HPDE6-E6E7 (cell line): ENCODE measurements around the gene ANGPTL4.
"Not testable (repeated sequence)": the region's sequence is repeated elsewhere in the genome, so short reads cannot be mapped to it uniquely, and the experiment has no call there.

Source experiments
- DNase-seq: peaks from one replicate; pipeline ENCODE4 v3.0.0; 2011; ENCODE audit warnings: missing footprints; ENCODE audit errors: extremely low spot score

Gene ANGPTL4

GRCh38 chr19:8361921-8362793 is 1.8 kb upstream of the ANGPTL4 start:
- DNase-seq: peak; percentile 95

DNA sequence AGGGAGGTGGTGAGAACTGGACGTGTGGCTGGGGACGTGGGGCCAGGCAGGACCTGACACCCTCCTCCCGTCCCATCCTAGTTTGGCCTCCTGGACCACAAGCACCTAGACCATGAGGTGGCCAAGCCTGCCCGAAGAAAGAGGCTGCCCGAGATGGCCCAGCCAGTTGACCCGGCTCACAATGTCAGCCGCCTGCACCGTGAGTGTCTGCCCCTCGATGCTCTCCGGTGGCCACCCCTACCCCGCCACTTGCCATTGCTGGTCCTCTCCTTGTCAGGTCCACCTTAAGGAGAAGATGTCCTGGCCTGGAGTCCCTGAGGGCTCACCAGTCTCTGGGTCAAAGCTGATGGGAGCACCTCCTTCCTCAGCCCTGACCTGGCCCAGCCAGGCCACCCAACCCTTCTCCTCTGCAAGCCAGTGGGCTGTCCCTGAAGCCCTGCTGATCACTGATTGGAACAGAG is 2.2 kb downstream of the ANGPTL4 start:
- DNase-seq: no peak

- no peak for DNase-seq
Measured at GRCh38 chr19:8366961-8367326, 3.0 kb downstream of the ANGPTL4 start.

DNA sequence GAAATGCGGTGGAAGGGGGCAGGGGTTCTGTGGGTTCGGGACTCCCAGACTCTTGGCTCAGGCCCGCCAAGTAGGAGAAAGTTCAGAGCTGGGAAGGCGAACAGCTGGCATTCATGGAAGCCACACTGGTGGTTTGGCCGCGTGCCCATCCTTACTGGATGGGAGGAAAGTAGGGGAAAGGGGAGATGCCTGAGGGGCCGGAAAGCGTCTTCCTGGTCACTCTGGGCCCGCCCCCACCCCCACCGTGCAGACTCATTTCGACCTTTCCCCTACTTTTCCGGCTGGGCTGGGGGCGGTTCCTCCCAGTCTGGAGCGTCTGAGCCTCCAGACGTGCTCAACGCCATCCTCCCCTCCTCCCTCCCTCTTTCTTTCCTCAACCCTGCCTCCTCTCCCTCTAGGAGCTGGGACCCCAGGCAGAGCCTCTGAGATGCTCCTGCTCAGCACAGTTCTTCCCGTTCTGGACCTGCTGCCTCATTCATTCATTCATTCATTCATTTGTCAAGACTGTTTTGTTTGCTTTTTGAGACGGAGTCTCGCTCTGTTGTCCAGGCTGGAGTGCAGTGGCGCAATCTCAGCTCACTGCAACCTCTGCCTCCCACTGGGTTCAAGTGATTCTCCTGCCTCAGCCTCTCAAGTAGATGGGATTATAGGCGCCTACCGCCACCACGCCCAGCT is 3.5 kb downstream of the ANGPTL4 start:
- no peak for DNase-seq

DNA sequence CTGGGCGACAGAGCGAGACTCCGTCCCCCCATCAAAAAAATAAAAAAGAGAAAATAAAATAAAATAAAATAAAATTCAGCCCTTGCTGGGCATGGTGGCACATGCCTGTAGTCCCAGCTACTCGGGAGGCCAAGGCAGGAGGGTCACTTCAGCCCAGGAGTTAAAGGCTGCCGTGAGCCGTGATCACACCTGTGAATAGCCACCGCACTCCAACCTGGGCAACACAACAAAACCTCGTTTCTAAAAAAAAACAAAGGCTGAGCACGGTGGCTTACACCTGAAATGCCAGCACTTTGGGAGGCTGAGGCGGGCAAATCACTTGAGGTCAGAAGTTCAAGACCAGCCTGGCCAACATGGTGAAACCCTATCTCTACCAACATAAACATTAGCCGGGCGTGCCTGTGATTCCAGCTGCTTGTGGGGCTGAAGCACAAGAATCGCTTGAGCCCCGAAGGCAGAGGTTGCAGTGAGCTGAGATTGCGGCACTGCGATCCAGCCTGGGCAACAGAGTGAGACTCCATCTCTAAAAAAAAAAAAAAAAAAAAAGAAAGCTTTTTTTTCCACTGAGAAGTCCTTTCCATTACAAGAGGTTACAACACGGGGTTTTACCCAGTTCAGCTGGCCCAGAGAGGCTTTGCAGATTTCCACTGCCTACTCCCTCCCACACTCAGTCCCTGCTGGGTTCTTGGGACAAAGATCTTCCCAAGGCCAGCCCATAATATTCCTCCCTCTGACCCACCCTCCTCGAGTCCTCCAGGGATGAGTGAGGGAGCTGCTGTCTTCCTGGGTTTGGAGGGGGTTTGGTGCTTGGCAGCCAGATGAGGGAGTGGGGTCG is 6.4 kb downstream of the ANGPTL4 start:
- DNase-seq: no peak

DNA sequence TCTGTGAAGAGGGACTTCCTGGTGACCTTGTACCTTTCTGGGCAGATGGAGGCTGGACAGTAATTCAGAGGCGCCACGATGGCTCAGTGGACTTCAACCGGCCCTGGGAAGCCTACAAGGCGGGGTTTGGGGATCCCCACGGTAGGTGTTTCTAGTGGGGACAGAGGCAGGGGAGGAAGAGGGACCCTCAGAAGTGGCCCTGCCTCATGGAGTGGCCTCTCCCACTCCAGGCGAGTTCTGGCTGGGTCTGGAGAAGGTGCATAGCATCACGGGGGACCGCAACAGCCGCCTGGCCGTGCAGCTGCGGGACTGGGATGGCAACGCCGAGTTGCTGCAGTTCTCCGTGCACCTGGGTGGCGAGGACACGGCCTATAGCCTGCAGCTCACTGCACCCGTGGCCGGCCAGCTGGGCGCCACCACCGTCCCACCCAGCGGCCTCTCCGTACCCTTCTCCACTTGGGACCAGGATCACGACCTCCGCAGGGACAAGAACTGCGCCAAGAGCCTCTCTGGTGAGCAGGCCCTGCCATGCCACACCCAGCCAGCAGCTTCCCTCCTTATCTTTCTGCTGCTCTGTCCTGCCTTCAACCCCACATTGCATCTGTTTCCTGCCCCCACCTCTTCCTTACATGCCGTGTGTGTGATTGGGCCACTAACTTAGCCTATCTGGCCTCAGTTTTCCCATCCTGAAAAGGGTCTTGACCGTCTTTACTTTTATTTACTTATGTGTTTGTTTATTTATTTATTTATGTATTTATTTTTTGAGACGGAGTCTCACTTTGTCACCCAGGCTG is 7.3 kb downstream of the ANGPTL4 start:
- DNase-seq: no peak

GRCh38 chr19:8373867-8374813 is 10.2 kb downstream of the ANGPTL4 start:
- no peak for DNase-seq

GRCh38 chr19:8375766-8376165 is 11.8 kb downstream of the ANGPTL4 start:
- DNase-seq: not testable (repeated sequence)

GRCh38 chr19:8376373-8376974 is 12.5 kb downstream of the ANGPTL4 start:
- not testable (repeated sequence) for DNase-seq

- DNase-seq: no peak
Measured at GRCh38 chr19:8377598-8377997, 13.6 kb downstream of the ANGPTL4 start.

- not testable (repeated sequence) for DNase-seq
Measured at GRCh38 chr19:8379156-8379891, 15.4 kb downstream of the ANGPTL4 start.

DNA sequence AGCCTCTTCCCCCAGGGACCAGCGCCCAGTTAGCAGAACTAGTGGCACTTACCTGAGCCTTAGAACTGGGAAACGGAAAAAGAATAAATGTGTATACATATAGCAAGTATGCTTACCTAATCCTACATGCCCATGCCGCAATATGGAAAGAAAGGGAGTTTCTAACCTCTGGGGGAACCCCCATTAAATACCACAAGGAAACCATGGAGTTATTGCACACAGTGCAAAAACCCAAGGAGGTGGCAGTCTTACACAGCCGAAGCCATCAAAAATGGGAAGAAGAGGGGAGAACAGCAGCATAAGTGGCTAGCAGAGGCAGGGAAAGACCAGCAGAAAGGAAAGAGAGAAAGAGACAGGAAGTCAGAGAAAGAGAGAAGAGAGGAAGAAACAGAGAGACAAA is 20.6 kb downstream of the ANGPTL4 start:
- DNase-seq: not testable (repeated sequence)

DNA sequence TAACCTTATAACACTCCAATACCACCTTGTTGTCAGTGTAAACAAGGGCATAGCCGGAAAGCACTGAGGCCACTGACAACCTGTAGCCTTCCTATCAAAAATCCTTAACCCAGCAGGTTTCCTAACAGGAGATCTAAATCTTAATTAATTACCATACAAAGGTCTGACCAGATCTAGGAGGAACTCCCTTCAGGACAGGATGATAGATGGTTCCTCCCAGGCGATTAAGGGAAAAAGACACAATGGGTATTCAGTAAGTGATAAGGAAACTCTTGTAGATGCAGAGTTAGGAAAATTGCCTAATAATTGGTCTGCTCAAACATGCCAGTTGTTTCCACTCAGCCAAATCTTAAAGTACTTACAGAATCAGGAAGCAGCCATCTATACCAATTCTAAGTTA is 21.1 kb downstream of the ANGPTL4 start:
- DNase-seq: not testable (repeated sequence)

- DNase-seq: not testable (repeated sequence)
Measured at GRCh38 chr19:8385566-8385965, 21.6 kb downstream of the ANGPTL4 start.

GRCh38 chr19:8386419-8386818 is 22.5 kb downstream of the ANGPTL4 start:
- DNase-seq: not testable (repeated sequence)

GRCh38 chr19:8386990-8387389 is 23.0 kb downstream of the ANGPTL4 start:
- DNase-seq: no peak

- no peak for DNase-seq
Measured at GRCh38 chr19:8387688-8388611, 24.0 kb downstream of the ANGPTL4 start.

DNA sequence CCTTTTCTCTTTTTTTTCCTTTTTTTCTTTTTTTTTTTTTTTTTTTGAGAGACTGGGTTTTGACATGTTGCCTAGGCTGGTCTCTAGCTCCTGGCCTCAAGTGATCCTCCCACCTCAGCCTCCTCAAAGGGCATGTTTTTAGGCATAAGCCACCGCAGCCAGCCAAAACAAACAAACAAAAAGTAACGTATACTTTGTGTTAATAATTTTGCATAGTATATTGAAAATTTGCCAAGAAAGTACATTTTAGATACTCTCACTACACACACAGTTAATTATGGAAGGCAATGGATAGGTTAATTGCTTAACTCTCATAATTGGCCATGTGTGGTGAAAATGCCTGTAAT is 24.6 kb downstream of the ANGPTL4 start:
- no peak for DNase-seq
